Measurements from ENCODE around the gene LHFPL3. TPM values are rescaled to one million over a fixed set of nuclear protein-coding genes. Genes with fewer than 3 reads are reported as not detected.
"Not testable (repeated sequence)": the region's sequence is repeated elsewhere in the genome, so short reads cannot be mapped to it uniquely, and the experiment has no call there.

The LHFPL3 gene
- total RNA-seq (0.26 TPM), polyA plus RNA-seq (not detected)

DNA sequence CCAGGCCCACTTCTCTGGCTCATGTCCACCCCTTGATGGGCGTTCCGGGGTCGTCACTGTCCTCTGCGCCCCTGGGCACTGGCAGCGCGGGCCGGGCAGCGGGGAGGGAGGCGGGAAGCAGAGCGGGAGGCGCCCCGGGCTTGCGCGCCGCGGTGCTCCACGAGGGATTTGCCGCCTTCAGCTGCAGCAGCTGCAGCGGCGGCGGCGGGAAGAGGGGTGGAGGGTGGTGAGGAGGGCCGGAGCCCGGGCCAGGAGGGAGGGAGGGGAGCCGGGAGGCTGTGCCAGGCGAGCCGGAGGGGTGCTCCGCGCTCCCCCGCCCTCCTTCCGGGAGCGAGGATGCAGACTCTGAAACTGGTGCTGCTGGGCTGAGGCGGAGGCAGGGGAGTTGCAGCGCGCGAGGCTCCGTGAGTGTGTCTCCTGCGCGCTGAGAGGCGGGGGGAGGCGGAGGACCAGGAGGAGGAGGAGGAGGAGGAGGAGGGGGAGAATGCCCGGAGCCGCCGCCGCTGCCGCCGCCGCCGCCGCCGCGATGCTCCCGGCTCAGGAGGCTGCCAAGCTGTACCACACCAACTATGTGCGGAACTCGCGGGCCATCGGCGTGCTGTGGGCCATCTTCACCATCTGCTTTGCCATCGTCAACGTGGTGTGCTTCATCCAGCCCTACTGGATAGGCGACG, at the start of gene LHFPL3:
Gene LHFPL3, plus strand, starts transcription at position 308 of the 674 bp plus-strand sequence.
- Histone ChIP-seq H3K36me3 (ENCODE audit: insufficient read depth) (no peaks in the 10 kb centered on the region), H3K4me3 (ENCODE audit: low read depth, low read length) (peak within 1 kb of the TSS; percentile 19), H3K27ac (ENCODE audit: low read depth) (no peak within 1 kb of the TSS), H3K4me1 (ENCODE audit: insufficient read depth) (no peaks in the 10 kb centered on the region)
- DNase-seq (ENCODE audit: extremely low spot score) = no peak
- WGBS = 1% methylated on average over 62 of the region's 62 CpGs

DNA sequence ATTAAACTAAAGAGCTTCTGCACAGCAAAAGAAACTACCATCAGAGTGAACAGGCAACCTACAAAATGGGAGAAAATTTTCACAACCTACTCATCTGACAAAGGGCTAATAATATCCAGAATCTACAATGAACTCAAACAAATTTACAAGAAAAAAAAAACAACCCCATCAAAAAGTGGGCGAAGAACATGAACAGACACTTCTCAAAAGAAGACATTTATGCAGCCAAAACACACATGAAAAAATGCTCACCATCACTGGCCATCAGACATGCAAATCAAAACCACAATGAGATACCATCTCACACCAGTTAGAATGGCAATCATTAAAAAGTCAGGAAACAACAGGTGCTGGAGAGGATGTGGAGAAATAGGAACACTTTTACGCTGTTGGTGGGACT, 46.7 kb upstream of the LHFPL3 start:
- H3K4me1 ChIP-seq (ENCODE audit: insufficient read depth); H3K27ac ChIP-seq (ENCODE audit: low read depth); H3K4me3 ChIP-seq (ENCODE audit: low read depth, low read length); H3K36me3 ChIP-seq (ENCODE audit: insufficient read depth); DNase-seq (ENCODE audit: extremely low spot score): not testable (repeated sequence)
- 86% methylated on average over 1 of the region's 2 CpGs for WGBS

DNA sequence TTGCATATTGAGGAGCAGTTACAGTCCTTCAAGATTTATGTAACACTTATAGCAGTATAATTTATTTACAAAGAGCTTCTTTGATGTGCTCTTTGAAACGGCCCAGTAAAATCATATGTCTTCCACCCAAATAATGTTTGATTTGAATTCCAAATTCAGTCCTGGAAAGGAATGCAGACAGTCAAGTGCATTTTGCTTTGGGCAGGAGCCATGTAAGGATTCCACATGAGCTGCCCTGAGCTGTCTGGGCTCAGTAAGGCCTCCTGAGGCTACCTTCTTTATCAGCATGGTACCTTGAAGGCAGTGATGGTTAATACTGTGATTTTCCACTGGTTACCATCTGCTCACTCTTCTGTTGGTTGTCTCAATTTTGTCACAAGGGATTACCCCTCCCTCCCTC, 41.6 kb upstream of the LHFPL3 start:
- 35% methylated on average over 1 of the region's 1 CpG for WGBS
- no peak for DNase-seq (ENCODE audit: extremely low spot score)
- no peaks in the 10 kb centered on the region for H3K36me3 ChIP-seq (ENCODE audit: insufficient read depth)
- H3K27ac ChIP-seq (ENCODE audit: low read depth) = no peak overlapping the region
- no peak overlapping the region for H3K4me3 ChIP-seq (ENCODE audit: low read depth, low read length)
- no peaks in the 10 kb centered on the region for H3K4me1 ChIP-seq (ENCODE audit: insufficient read depth)

DNA sequence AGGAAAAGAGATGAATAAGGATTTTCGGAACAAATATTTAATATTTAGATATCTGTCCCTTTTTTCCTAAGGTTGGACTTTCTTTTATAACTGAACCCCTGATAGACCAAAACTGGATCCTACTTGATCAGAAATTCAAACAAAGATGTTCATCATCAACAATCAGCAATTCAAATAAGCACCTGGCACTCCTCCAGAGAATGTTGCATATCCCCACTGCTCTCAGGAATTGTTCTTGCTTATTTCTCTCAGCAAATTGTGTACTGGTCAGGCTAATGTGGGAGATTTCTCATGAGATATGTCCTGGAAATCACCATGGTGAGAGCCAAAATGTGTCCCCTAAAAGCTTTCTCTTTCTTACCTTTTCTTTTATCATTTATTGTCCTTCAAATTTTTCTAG, 40.3 kb upstream of the LHFPL3 start:
- no peaks in the 10 kb centered on the region for H3K4me1 ChIP-seq (ENCODE audit: insufficient read depth)
- H3K27ac ChIP-seq (ENCODE audit: low read depth) = no peak overlapping the region
- 93% methylated on average over 1 of the region's 1 CpG for WGBS
- no peak overlapping the region for H3K4me3 ChIP-seq (ENCODE audit: low read depth, low read length)
- no peaks in the 10 kb centered on the region for H3K36me3 ChIP-seq (ENCODE audit: insufficient read depth)
- no peak for DNase-seq (ENCODE audit: extremely low spot score)

DNA sequence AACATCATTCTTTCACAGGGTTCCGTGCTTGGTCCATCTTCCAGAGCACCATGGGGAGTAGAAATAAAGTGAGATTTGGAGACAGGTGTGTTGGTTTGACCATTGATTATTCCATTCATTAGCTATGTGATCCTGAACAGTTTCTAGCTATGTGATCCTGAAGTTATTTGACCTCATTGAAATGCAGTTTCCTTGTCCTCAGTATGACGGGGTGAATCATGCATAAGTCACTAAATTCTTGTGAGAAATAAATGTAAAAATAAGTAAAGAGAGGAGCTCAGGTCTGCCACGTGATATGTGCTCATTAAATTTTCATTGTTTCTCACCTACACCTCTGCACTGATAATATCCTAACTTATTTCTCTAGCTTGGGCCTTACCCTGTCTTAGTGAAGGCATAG, 34.1 kb upstream of the LHFPL3 start:
- Histone ChIP-seq H3K4me3 (ENCODE audit: low read depth, low read length) (no peak overlapping the region), H3K4me1 (ENCODE audit: insufficient read depth) (no peaks in the 10 kb centered on the region), H3K36me3 (ENCODE audit: insufficient read depth) (no peaks in the 10 kb centered on the region), H3K27ac (ENCODE audit: low read depth) (no peak overlapping the region)
- 68% methylated on average over 3 of the region's 3 CpGs for WGBS
- DNase-seq (ENCODE audit: extremely low spot score) = no peak

DNA sequence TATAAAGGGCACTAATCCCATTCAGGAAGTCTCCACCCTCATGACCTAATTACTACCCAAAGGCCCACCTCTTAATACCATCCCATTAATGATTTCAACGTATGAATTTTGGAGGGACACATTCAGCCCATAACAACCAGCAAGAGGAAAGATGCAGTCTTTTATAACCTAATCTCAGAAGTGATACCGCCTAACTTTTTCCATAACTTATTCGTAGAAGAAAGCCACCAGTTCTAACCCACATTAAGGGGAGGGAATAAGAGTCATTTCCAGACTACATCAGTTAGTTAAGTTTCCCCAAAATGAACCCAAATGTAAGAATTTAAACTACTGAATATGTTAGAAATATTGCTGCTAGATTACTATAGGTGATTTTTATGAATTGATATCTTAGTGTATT, 32.1 kb upstream of the LHFPL3 start:
- H3K4me3 ChIP-seq (ENCODE audit: low read depth, low read length) = no peak overlapping the region
- no peak overlapping the region for H3K27ac ChIP-seq (ENCODE audit: low read depth)
- no peaks in the 10 kb centered on the region for H3K4me1 ChIP-seq (ENCODE audit: insufficient read depth)
- H3K36me3 ChIP-seq (ENCODE audit: insufficient read depth) = no peaks in the 10 kb centered on the region
- 78% methylated on average over 3 of the region's 3 CpGs for WGBS
- DNase-seq (ENCODE audit: extremely low spot score) = no peak

DNA sequence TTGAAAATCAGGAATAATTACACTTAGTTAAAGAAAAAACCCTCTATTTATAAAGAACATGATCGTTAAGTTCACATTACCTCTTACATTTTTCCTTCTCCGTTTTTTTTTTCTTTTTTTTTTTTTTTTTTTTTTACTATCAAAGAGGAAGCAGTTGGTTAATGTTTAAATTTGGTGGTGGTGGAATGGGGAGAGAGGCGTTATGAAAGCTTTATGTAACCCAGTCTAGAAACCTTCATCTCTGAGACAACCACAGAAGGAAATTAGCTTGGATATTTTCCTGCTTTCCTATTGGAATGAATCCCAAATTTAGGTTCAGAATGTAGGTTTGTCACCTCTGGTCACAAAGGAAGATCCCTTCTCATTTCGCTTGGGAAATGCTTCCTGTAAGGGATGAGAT, 31.5 kb upstream of the LHFPL3 start:
- Histone ChIP-seq H3K4me1 (ENCODE audit: insufficient read depth) (no peaks in the 10 kb centered on the region), H3K27ac (ENCODE audit: low read depth) (no peak overlapping the region), H3K36me3 (ENCODE audit: insufficient read depth) (no peaks in the 10 kb centered on the region), H3K4me3 (ENCODE audit: low read depth, low read length) (no peak overlapping the region)
- 74% methylated on average over 4 of the region's 4 CpGs for WGBS
- DNase-seq (ENCODE audit: extremely low spot score) = no peak

DNA sequence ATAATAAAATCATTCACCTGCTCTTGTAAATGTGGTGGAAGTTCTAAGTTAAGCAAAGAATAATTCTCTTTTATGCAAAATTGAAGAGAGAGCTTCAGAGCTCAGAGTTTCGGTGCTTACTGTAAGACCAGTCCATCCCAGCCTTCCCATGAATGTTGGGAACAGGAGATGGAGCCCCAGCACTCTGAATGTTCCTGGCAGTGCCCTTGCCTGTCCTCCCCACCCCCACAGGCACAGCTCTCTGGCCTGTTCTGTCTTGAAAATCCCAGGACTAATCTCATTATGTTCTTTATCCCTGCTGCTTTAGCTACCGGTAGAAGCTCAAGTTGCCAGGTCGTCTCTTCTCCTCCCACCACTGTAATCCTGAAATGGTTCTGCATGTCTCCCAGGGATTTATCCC, 29.1 kb upstream of the LHFPL3 start:
- no peaks in the 10 kb centered on the region for H3K36me3 ChIP-seq (ENCODE audit: insufficient read depth)
- no peak overlapping the region for H3K27ac ChIP-seq (ENCODE audit: low read depth)
- whole genome bisulfite sequencing = 44% methylated on average over 3 of the region's 3 CpGs
- no peaks in the 10 kb centered on the region for H3K4me1 ChIP-seq (ENCODE audit: insufficient read depth)
- no peak for DNase-seq (ENCODE audit: extremely low spot score)
- H3K4me3 ChIP-seq (ENCODE audit: low read depth, low read length) = no peak overlapping the region

DNA sequence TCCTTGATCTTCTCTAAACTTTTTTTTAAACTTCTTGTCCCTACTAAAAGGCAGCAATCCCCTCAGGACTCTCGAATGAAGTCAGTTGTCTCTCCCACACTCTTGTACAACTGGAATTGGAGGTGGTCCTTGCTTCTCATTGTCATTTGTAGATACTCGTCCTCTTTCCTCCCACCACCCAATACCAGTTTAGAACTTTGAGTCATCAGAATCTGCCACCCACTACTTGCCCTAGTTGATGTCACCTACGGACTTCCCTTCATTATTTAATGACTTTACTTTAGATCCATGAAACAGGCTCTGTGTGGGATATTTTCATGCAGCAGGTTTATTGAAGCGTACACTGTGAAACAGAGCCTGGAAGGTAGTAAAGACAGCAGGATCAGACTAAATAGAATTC, 28.6 kb upstream of the LHFPL3 start:
- Histone ChIP-seq H3K27ac (ENCODE audit: low read depth) (no peak overlapping the region), H3K4me3 (ENCODE audit: low read depth, low read length) (no peak overlapping the region), H3K4me1 (ENCODE audit: insufficient read depth) (no peaks in the 10 kb centered on the region), H3K36me3 (ENCODE audit: insufficient read depth) (no peaks in the 10 kb centered on the region)
- DNase-seq (ENCODE audit: extremely low spot score) = no peak
- 50% methylated on average over 4 of the region's 4 CpGs for WGBS

DNA sequence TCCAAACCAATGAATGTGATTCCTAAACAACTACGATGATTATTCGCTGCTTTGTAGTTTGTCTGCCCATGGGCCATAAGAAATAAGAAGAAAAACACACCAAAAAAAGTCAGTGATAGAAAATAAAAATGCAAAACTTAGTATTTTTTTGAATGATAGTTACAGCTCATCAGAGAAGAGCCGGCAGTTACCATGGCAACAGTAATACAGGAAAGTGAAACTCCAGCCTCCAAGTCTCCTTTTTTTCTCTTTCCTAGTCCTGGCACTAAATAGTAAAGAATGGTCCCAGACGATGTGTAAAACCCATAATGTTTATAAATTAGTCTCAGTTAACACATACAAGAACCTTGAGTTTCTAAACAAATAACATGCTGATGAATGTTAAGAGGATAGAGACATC, 21.6 kb upstream of the LHFPL3 start:
- H3K27ac ChIP-seq (ENCODE audit: low read depth) = no peak overlapping the region
- no peak for DNase-seq (ENCODE audit: extremely low spot score)
- WGBS = 69% methylated on average over 4 of the region's 4 CpGs
- H3K4me1 ChIP-seq (ENCODE audit: insufficient read depth) = no peaks in the 10 kb centered on the region
- no peaks in the 10 kb centered on the region for H3K36me3 ChIP-seq (ENCODE audit: insufficient read depth)
- H3K4me3 ChIP-seq (ENCODE audit: low read depth, low read length) = no peak overlapping the region

DNA sequence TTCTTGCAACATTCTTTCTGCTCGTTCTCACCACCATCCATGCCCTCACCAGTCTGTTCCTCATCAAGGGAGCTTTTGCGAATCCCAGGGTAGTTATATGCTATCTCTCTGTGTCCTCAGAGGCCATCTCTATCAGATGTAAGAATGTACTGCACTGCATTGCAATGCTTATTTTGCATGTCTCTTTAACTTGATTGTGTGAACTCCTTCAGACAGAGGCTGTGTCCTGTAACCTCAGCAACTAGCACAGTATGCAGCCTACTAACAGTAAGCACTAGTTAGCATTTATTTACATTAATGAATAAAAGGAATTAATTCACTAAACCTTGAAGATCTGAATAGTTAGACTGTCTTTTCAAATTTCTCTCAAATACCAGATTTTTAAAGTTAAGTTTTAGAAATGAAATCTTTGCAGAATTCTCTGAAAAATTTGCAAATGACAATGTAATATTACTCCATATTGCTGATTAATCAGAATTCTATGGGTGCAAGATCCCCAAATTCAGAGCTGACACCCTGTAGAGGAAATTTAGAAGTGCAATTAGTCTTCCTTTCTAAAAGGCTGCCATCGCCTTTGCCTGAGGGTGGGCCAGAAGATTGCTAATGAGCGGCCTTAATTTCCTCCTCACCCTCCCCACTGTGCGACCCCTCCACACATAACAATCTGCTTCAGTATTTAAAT, 10.3 kb upstream of the LHFPL3 start:
- Histone ChIP-seq H3K36me3 (ENCODE audit: insufficient read depth) (no peaks in the 10 kb centered on the region), H3K4me1 (ENCODE audit: insufficient read depth) (no peaks in the 10 kb centered on the region), H3K27ac (ENCODE audit: low read depth) (no peak overlapping the region), H3K4me3 (ENCODE audit: low read depth, low read length) (no peak overlapping the region)
- DNase-seq (ENCODE audit: extremely low spot score) = no peak
- WGBS = 66% methylated on average over 5 of the region's 5 CpGs

DNA sequence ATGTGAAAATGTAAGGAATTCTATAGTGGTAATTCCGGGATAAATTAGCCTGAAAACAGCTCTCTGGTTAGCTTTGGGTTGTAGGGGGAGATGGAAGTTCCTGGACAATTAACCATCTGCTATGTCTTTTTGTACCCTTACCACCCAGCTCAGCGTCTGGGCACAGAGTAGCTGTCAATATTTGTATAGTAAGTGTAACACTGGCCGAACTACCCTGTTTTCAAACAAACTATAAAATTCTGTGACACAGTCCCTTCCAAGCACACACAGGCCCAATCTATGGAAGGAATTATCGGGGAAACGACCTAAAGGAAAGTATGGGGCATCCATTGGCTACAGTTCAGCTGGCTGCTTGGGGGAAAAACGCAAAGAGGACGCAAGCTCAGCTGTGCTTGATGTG, 869 bp upstream of the LHFPL3 start:
- no peaks in the 10 kb centered on the region for H3K4me1 ChIP-seq (ENCODE audit: insufficient read depth)
- H3K36me3 ChIP-seq (ENCODE audit: insufficient read depth) = no peaks in the 10 kb centered on the region
- DNase-seq (ENCODE audit: extremely low spot score) = no peak
- H3K4me3 ChIP-seq (ENCODE audit: low read depth, low read length) = no peak overlapping the region
- 30% methylated on average over 7 of the region's 7 CpGs for WGBS
- no peak overlapping the region for H3K27ac ChIP-seq (ENCODE audit: low read depth)

DNA sequence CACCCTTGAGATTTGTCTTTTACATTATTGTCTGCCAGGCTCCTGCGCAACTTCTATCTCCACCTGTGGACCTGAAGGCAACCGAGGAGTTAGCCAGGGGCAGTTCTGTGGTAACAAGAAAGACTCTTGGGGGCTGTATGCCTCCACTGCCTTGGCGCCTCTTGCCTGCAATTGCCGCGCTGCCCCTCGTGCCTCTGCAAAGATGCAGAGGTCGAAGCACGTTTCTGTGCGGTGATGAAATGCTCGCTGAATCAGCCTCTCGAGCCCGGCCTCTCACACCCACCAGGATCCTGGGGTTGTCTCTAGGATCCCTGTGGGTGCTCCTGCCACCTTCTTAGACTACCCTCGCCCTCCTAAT, 486 bp upstream of the LHFPL3 start:
- H3K27ac ChIP-seq (ENCODE audit: low read depth) = no peak overlapping the region
- WGBS = 5% methylated on average over 13 of the region's 13 CpGs
- no peak overlapping the region for H3K4me3 ChIP-seq (ENCODE audit: low read depth, low read length)
- H3K36me3 ChIP-seq (ENCODE audit: insufficient read depth) = no peaks in the 10 kb centered on the region
- H3K4me1 ChIP-seq (ENCODE audit: insufficient read depth) = no peaks in the 10 kb centered on the region
- no peak for DNase-seq (ENCODE audit: extremely low spot score)

DNA sequence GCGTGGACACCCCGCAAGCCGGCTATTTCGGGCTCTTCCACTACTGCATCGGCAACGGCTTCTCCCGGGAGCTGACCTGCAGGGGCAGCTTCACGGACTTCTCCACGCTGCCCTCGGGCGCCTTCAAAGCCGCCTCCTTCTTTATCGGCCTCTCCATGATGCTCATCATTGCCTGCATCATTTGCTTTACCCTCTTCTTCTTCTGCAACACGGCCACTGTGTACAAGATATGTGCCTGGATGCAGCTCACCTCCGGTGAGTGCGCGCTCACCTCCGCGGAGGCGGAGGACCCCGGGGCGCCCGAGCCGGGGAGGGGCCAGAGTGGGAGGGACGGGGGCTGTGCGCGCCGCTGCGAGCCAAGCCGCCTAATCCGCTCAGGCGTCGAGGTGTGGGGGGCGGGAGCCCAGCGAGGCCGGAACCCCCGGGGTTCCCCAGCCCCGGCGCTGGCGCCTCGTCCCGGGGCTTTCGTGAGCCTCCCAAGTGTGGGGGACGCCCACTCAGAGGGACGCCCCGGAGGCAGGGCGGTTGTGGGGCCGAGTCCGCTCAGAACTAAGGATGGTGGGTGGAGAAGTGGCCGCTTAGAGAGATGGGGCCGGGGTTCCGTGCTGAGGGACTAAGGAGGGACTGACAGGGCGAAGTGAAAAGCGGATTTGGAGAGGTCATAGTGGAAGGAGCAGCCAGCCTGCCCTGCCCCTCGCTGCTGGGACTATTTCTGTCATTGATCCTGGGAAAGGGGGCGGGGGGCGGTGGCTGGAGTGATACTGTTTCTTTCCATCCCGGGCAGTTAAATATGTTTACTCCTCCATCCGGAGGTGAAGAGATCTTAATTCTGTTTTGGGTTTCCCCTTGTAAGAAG, 795 bp downstream of the LHFPL3 start:
- H3K4me3 ChIP-seq (ENCODE audit: low read depth, low read length) = peak overlapping the region; percentile 19
- no peak for DNase-seq (ENCODE audit: extremely low spot score)
- H3K4me1 ChIP-seq (ENCODE audit: insufficient read depth) = no peaks in the 10 kb centered on the region
- no peak overlapping the region for H3K27ac ChIP-seq (ENCODE audit: low read depth)
- no peaks in the 10 kb centered on the region for H3K36me3 ChIP-seq (ENCODE audit: insufficient read depth)
- under 1% methylated on average over 59 of the region's 59 CpGs for WGBS
